HEK293 (cell line): Measurements from ENCODE around the gene ATP2A3.

Experiments
- CTCF ChIP-seq: fragments of 450-650 bp; formaldehyde crosslinking; IDR thresholded peaks from 2 replicates; pipeline ENCODE4 v1.5.1; 2016; ENCODE audit warnings: missing biosample characterization, missing genetic modification characterization
- EGR2 ChIP-seq: fragments of 450-650 bp; formaldehyde crosslinking; IDR thresholded peaks from 2 replicates; pipeline ENCODE4 v1.5.1; 2016; ENCODE audit warnings: low read depth, missing biosample characterization, missing genetic modification characterization
- GFI1B ChIP-seq: fragments of 450-650 bp; formaldehyde crosslinking; IDR thresholded peaks from 2 replicates; pipeline ENCODE4 v1.5.1; 2016; ENCODE audit warnings: missing biosample characterization, missing genetic modification characterization
- MZF1 ChIP-seq: fragments of 450-650 bp; formaldehyde crosslinking; IDR thresholded peaks from 2 replicates; pipeline ENCODE4 v1.5.1; 2017; ENCODE audit warnings: missing biosample characterization, missing genetic modification characterization, borderline replicate concordance
- SCRT1 ChIP-seq: fragments of 450-650 bp; formaldehyde crosslinking; IDR thresholded peaks from 2 replicates; pipeline ENCODE4 v1.5.1; 2016; ENCODE audit warnings: missing biosample characterization, missing genetic modification characterization, borderline replicate concordance
- ZNF138 ChIP-seq: fragments of 450-650 bp; formaldehyde crosslinking; IDR thresholded peaks from 2 replicates; pipeline ENCODE4 v1.5.1; 2016; ENCODE audit warnings: missing biosample characterization, missing genetic modification characterization, borderline replicate concordance
- ZNF155 ChIP-seq: fragments of 450-650 bp; formaldehyde crosslinking; IDR thresholded peaks from 2 replicates; pipeline ENCODE4 v1.5.1; 2016; ENCODE audit warnings: missing biosample characterization, missing genetic modification characterization
- ZNF18 ChIP-seq: fragments of 450-650 bp; formaldehyde crosslinking; IDR thresholded peaks from 2 replicates; pipeline ENCODE4 v1.5.1; 2016; ENCODE audit warnings: missing biosample characterization, missing genetic modification characterization
- ZNF24 ChIP-seq: fragments of 450-650 bp; formaldehyde crosslinking; IDR thresholded peaks from 2 replicates; pipeline ENCODE4 v1.5.1; 2016; ENCODE audit warnings: missing biosample characterization, missing genetic modification characterization
- ZNF510 ChIP-seq: fragments of 450-650 bp; formaldehyde crosslinking; IDR thresholded peaks from 2 replicates; pipeline ENCODE4 v1.5.1; 2018; ENCODE audit warnings: mild to moderate bottlenecking, missing genetic modification characterization, missing biosample characterization; ENCODE audit not compliant: insufficient replicate concordance
- ZNF585B ChIP-seq: fragments of 450-650 bp; formaldehyde crosslinking; IDR thresholded peaks from 2 replicates; pipeline ENCODE4 v1.5.1; 2016; ENCODE audit warnings: missing biosample characterization, missing genetic modification characterization
- ZNF747 ChIP-seq: fragments of 450-650 bp; formaldehyde crosslinking; IDR thresholded peaks from 2 replicates; pipeline ENCODE4 v1.5.1; 2016; ENCODE audit warnings: missing biosample characterization, missing genetic modification characterization

GRCh38 chr17:3974138-3974687 is 10.0 kb upstream of the ATP2A3 start:
- TF ChIP-seq ZNF138 (no peak), ZNF747 (tag by site-specific recombination) (no peak), CTCF (tag by site-specific recombination) (no peak), ZNF18 (tag by site-specific recombination) (no peak), EGR2 (tag by site-specific recombination) (no peak), MZF1 (tag by site-specific recombination) (no peak), ZNF155 (no peak), ZNF24 (tag by site-specific recombination) (no peak), ZNF510 (tag by site-specific recombination) (no peak), ZNF585B (no peak), SCRT1 (tag by site-specific recombination) (no peak), GFI1B (tag by site-specific recombination) (no peak)
